Hepatic stellate cell (primary cell): Measurements from ENCODE around the gene APC2.

ENCODE experiments used
- DNase-seq: peaks from one replicate; pipeline ENCODE4 v3.0.0; 2011; ENCODE audit warnings: low spot score

Gene APC2

DNA sequence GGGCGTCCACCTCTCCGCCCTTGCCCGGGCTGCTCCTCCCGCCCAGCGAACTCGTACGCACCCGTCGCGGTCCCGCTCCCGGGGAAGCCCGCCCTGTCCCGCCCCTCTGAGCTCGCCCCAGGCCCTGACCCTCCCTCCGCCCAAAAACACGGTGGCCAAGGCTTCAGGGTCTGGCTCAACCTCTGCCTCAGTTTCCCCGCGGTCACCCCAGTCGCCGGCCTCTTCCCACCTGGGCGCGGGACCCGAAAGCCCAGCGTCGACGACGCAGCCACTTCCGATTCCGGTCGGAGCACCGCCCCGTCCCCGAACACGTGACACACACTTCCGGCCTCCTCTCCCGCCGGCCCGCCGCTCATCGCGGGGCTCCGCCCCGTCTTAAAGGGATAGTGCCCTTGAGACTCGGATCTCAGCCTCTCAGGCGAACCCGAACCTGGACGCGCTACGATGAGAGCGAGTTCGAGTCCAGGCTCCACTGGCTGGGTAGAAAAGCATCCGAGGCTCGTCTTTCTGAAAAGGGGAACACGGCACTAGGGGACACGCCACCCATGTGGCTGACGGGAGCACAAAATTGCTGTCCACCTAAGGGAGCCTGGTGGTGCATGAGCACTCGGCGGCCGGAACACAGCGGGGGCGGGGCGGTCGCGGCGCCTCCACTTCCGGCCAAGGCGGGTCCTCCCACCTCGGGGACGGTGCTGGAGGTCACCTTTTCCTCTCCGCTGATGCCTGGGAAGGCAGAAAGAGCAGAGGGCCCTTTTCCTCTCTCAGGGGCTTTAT is 29.2 kb downstream of the APC2 start, which contains the start of gene C19orf25:
C19orf25 (minus strand) TSS at position 282 of the 774 bp plus-strand sequence. CDS start 312 bp downstream, outside the sequence.
- peak; percentile 98 for DNase-seq

DNA sequence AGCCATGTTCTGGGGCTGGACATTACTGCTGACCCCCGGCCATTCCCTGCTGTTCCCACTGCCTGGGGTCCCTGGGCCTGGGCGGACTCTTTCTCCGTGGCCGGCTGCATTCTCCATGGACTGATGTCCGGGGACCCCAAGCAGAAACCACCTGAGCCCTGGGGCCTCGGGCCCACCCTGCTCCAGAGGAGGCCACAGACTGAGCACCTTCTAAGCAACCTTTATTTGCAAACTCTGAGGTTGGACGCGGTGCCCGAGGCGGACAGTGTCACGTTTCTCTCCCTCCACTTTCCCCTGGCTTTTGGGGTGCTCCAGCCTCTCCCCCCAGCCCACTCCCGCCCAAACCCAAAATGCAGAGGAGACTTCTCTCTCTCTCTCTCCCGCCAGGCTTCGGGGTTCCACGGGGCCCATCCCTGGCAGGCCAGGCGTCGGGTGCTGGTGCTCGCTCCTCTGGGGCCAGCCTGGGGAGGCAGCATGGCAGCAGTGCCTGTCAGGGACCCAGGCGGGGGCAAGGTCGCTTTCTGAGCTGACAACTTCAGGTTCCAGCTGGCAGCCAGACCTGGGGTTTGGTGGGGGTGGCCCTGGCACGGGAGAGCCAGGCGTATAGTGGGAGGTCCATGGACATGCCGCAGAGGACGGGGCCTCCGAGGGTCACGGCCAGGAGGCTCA is 31.4 kb downstream of the APC2 start:
- DNase-seq, result no peak

DNA sequence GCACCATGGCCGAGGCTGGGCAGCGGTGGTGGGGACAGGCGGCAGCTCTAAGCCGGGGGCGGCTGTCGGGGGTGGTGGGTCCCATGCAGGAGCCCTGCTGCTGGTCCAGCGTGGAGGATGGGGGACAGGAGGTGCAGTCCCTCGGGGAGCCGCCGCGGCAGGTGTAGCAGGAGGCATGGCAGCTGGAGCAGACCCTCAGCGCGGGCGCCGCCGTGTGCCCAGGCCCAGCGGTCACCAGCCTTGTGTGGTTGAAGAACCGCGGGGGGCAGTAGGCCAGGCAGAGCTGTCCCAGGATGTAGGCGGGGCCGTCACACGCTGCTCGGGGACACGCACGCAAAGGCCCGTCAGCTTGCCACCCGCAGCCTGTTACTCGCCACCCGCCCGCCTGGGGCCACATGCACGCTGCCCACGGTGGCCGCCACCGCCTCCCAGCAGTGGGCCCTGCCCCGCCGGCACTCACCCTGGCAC is 32.0 kb downstream of the APC2 start:
- no peak for DNase-seq

DNA sequence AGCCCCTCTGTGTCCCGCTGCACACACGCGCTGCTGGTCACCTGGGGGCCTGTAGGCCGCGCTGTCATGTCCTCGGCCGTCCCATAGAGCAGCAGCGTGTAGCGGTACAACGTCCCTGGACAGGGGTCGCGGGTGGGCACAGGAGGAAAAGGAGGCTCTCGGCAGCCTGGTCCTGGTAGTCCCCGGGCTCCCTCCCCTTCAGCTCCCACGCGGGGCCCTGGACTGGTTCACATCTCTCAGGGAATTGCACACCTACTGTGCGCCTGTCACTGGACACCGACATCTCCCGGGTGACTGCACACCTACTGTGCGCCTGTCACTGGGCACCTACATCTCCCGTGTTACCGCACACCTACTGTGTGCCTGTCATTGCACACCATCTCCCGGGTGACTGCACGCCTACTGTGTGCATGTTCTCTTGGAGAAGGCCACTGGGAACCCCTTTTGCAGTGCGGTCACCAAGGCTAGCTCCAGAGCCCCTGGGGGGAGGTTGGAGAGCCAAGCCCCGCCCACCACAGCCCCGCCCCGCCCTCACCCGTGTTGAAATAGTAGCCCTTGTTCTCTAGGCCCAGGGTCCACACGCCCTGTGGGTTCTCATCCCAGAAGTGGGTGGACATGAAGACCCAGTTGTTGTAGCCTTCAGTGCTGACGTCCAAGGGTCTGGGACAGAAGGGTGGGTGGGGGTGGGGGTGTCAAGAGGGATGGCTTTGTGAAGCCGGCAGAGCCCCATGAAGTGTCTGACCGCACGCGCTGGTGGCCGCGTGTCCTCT is 32.6 kb downstream of the APC2 start:
- DNase-seq, result no peak

DNA sequence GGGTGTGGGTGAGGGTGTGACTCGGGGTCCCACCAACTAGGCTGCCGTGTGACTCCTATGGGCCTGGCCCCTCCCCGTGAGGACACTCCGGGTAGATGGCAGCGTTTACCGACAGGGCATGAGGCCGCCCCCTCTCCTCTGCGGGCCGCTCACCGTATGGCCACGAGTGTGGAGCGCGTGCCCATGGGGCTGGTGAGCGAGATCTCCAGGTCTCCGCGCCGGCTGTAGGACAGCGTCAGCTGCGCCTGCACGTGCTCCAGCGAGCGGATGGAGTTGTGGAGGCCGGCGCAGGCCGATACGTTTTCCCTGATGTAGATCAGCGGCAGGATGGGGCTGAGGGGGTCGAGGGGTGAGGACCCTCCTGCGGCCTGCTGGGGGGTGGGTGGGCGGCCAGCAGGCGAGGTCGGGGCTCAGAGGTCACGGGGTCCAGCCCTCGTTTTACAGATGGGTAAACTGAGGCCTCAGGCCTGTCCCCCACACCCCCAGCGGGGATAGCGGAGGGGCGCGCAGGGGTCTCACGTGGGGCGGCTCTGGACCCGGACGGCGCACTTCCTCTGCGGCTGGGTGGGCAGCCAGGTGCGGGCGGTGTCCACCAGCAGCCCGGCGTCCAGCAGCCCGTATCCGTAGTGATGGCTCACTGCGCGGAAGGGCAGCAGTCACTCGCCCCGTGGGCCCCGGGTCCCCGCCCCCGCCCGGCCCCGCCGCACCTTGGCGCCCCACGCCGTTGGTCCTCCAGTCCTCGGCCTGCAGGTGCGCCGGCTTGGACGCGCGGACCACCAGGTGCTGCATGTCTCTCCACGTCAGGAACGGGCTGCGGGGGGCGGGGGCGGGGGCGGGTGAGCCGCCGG is 33.4 kb downstream of the APC2 start:
- no peak for DNase-seq

GRCh38 chr19:1483979-1484428 is 34.1 kb downstream of the APC2 start:
- DNase-seq, result no peak

GRCh38 chr19:1486720-1487575 is 37.0 kb downstream of the APC2 start:
- DNase-seq, result no peak

DNA sequence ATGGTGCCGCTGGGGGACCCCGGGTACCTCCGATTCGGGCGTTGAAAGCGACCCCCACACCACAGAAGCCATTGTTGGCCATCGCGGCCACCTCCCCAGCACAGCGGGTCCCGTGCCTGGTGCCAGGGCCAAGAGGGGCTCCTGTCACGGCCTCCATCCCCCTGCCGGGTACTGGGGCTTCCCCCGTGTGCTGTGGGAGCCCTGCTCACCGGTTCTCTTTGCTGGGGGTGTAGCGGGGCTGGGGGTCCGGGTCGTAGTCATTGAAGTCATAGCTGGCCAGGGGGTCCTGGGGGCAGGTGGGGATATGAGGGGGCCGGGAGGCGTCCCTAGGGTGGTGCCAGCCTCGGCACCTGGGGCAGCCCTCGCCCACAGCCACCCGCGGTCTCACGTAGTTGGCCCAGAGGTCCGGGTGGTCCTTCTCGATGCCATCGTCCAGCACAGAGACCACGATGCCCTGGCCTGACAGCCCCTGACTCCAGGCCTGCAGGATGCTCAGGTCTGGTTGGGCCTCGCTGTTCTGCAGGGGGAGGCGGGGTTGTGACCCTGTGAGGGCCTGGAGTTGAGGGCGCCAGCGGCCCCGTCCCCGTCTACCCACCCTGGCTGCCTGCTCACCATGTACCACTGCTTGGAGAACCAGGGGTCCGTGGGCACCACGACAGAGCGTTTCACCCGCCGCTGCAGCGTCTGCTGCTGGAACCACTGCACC is 37.8 kb downstream of the APC2 start:
- DNase-seq, result no peak

DNA sequence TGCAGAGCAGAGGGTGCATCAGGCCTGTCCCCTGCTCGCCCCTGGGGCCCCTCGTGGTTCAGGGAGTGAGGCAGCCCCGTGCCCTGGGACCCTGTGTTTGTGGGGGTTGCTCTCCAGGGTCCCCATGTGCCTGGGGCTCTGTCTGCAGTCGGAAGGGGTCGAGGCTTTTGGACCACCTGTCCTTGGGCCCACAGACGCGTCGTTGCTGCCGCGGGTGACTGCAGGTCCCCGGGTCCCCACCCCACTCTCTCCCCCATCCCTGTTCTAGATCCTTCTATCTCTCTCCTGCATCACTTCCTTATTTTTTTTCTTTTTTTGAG is 38.3 kb downstream of the APC2 start:
- DNase-seq, result no peak

- DNase-seq, result no peak
Observed at GRCh38 chr19:1489463-1490310, 39.8 kb downstream of the APC2 start.

DNA sequence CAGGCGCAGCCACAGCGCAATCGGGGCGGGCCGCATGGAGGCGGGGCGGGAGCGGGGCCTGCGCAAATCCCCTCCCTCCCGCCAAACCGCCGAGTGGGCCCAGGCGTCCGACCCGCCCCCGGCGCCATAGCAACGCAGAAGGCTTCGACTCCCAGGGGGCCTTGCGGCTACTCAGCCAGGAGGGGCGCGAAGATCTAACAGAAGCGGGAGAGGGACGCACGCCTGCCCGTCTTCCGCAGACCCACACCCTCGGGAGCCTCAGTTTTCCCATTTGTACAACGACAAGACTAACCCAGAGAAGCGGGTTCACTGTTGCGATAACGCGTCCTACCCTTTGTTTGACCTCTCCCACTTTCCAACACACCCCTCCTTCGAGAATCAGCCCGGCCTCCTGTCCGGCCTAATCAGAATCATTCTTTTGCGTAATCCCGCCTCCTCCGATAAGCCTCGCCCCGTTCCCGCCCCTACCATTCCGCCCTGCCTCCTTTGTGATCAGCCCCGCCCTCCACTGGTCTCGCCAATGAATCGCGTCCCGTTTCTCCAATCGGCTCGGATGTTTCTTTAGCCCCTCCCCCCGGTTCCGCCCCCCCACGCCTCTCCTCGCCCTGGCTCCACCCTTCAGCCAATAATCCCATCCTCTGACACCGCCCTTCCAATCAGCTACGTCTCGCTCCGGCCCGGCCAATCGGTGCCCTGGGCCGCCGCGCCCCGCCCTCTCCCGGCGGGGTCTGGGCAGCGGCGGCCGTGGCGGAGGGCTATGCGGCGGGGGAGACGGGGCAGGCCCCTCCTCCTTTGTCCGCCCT is 40.6 kb downstream of the APC2 start, which contains the start of gene PCSK4:
PCSK4 (minus strand) TSS at position 40 of the 803 bp plus-strand sequence; CDS start at position 36, 4 bp downstream.
- DNase-seq, result peak; percentile 98

GRCh38 chr19:1491114-1491848 is 41.4 kb downstream of the APC2 start, which contains the start of gene REEP6:
REEP6 (plus strand) TSS chr19:1491181; CDS start chr19:1491270, 89 bp downstream.
- no peak for DNase-seq

DNA sequence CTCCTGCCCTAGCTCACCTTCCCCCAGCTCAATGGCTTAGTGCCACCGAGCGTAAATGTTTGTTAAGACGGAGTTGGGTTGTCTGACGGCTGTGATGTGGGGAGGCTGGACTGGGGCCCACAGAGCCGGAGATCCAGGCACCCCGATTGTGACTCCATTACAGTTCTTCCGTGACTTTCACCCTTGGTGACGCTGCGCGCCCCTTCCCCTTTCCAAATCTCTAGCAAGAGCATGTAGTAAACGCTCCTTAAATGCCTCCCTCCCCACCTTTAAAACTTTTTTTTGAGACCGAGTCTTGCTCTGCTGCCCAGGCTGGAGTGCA is 41.9 kb downstream of the APC2 start:
- DNase-seq, result no peak

DNA sequence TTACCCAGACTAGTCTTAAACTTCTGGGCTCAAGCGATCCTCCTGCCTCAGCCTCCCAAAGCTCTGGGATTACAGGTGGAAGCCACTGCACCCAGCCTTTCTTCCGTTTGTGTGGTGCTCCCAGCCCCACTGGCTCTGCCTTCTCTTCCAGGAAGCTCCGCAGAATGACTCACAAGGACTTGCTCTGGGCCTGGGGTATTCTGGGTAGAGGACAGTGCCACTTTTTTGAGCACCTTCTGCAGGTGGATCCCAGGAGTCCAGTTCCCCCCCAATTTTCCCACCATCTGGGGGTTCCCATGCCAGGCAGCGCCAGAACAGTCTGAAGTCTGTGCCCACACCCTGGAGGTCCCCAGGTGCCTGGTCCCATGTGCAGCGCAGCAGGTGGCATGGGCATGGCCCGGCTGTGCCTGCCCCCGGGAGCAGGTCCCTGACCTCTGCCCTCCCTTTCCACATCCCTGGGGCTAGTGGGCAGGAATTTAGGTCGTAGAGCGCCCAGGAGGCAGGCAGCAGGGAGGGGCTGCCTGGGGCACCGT is 42.6 kb downstream of the APC2 start:
- no peak for DNase-seq

- DNase-seq, result no peak
Observed at GRCh38 chr19:1494115-1494815, 44.3 kb downstream of the APC2 start.

- DNase-seq, result no peak
Observed at GRCh38 chr19:1495051-1495798, 45.3 kb downstream of the APC2 start.
